BLaER1 treated with 17β-estradiol and CSF1 and Interleukin-3, amounts not matched to agents 10 nM and 100 nM (cell line): ENCODE data around the gene UPB1.

Experiments used
- H3K27ac ChIP-seq, 11 experiments: shearing (Covaris generic); formaldehyde crosslinking; 2 replicates each; pipeline ENCODE4 v1.8.1; 2022
- H3K27me3 ChIP-seq, 11 experiments: shearing (Covaris generic); formaldehyde crosslinking; 2 replicates each; pipeline ENCODE4 v1.8.1; 2022
- H3K36me3 ChIP-seq, 11 experiments: shearing (Covaris generic); formaldehyde crosslinking; 2 replicates each; pipeline ENCODE4 v1.8.1; 2022
- H3K4me1 ChIP-seq, 10 experiments: shearing (Covaris generic); formaldehyde crosslinking; 2 replicates each; pipeline ENCODE4 v1.8.1; 2022
- H3K4me2 ChIP-seq, 11 experiments: shearing (Covaris generic); formaldehyde crosslinking; 2 replicates each; pipeline ENCODE4 v1.8.1; 2022
- H3K4me3 ChIP-seq, 10 experiments: shearing (Covaris generic); formaldehyde crosslinking; 2 replicates each; pipeline ENCODE4 v1.8.1; 2022
- H3K9ac ChIP-seq, 11 experiments: shearing (Covaris generic); formaldehyde crosslinking; 2 replicates each; pipeline ENCODE4 v1.8.1; 2022
- H3K9me3 ChIP-seq, 11 experiments: shearing (Covaris generic); formaldehyde crosslinking; replicated peaks in 1 of 11; 2 replicates each; pipeline ENCODE4 v1.8.1; 2022
- H4K20me1 ChIP-seq, 11 experiments: shearing (Covaris generic); formaldehyde crosslinking; 2 replicates each; pipeline ENCODE4 v1.8.1; 2022
- Cebpa-rat ChIP-seq, 11 experiments: shearing (Covaris generic); IDR thresholded peaks; 2 replicates each; pipeline ENCODE4 v1.8.1; 2022

The UPB1 gene

GRCh38 chr22:24559471-24559870, 64.3 kb downstream of the UPB1 start:
- peaks cover 52 to 89% (median 83%) of the 10 kb centered on the region in 11 experiments for H4K20me1 ChIP-seq
- H3K9ac ChIP-seq = peak overlapping the region in 6 of 11 experiments; percentile 21 to 41 (median 28); a peak in 7 of 22 replicates
- H3K9me3 ChIP-seq = no peaks in the 10 kb centered on the region
- H3K4me1 ChIP-seq = peaks cover 30 to 43% (median 33%) of the 10 kb centered on the region in 10 experiments
- H3K4me2 ChIP-seq = peak overlapping the region in 7 of 11 experiments; percentile 1 to 96 (median 7); a peak in 5 of 22 replicates
- no peak overlapping the region for H3K4me3 ChIP-seq
- no peaks in the 10 kb centered on the region for H3K27me3 ChIP-seq
- H3K27ac ChIP-seq = no peak overlapping the region
- peaks cover 61 to 77% (median 75%) of the 10 kb centered on the region in 11 experiments for H3K36me3 ChIP-seq
- TF ChIP-seq Cebpa-rat (IDR thresholded peaks at IDR 0.05) = no peak

GRCh38 chr22:24563246-24563645, 68.1 kb downstream of the UPB1 start:
- Histone ChIP-seq H3K4me2 (no peak overlapping the region), H3K9me3 (no peaks in the 10 kb centered on the region), H4K20me1 (peaks cover 90 to 100% (median 100%) of the 10 kb centered on the region in 11 experiments)

GRCh38 chr22:24564376-24565058, 69.4 kb downstream of the UPB1 start:
- H4K20me1 ChIP-seq = peaks cover 78 to 100% (median 99%) of the 10 kb centered on the region in 11 experiments
- TF ChIP-seq Cebpa-rat (IDR thresholded peaks at IDR 0.05) = no peak
- no peaks in the 10 kb centered on the region for H3K9me3 ChIP-seq
- H3K27me3 ChIP-seq = no peaks in the 10 kb centered on the region
- H3K4me2 ChIP-seq = no peak overlapping the region
- H3K4me3 ChIP-seq = no peak overlapping the region
- H3K4me1 ChIP-seq = peaks cover 2 to 13% (median 3%) of the 10 kb centered on the region in 10 experiments; a peak in 13 of 20 replicates
- H3K36me3 ChIP-seq = peaks cover 87 to 100% (median 100%) of the 10 kb centered on the region in 11 experiments
- H3K27ac ChIP-seq = no peak overlapping the region
- H3K9ac ChIP-seq = peak overlapping the region in 5 of 11 experiments; percentile 3 to 26 (median 16); a peak in 4 of 22 replicates

More at GRCh38 chr22:24563246-24563645, 68.1 kb downstream of the UPB1 start:
- Histone ChIP-seq H3K4me3 (no peak overlapping the region), H3K9ac (peak overlapping the region in 4 of 11 experiments; percentile 5 to 36 (median 22); a peak in 1 of 22 replicates), H3K27me3 (no peaks in the 10 kb centered on the region), H3K4me1 (peaks cover 13 to 25% (median 15%) of the 10 kb centered on the region in 10 experiments; a peak in 18 of 20 replicates), H3K36me3 (peaks cover 87 to 100% (median 100%) of the 10 kb centered on the region in 11 experiments), H3K27ac (no peak overlapping the region)
- no peak for TF ChIP-seq Cebpa-rat (IDR thresholded peaks at IDR 0.05)

- TF ChIP-seq Cebpa-rat (IDR thresholded peaks at IDR 0.05) = no peak
- no peak overlapping the region for H3K4me3 ChIP-seq
- H3K9ac ChIP-seq = 0 out of 22 replicates have a peak overlapping the region, but pooled peaks of 3 of the 11 experiments have one; percentile 7 to 25 (median 14)
- no peak overlapping the region for H3K27ac ChIP-seq
- peaks cover 89 to 100% (median 100%) of the 10 kb centered on the region in 11 experiments for H3K36me3 ChIP-seq
- 0 out of 20 replicates have a peak, but pooled peaks cover 0 to 10% (median 0%) of the 10 kb centered on the region in 10 experiments for H3K4me1 ChIP-seq
- H3K9me3 ChIP-seq = no peaks in the 10 kb centered on the region
- H3K27me3 ChIP-seq = no peaks in the 10 kb centered on the region
- peaks cover 79 to 100% (median 99%) of the 10 kb centered on the region in 11 experiments for H4K20me1 ChIP-seq
- H3K4me2 ChIP-seq = no peak overlapping the region
Observed at GRCh38 chr22:24565077-24565476, 69.9 kb downstream of the UPB1 start.

- no peaks in the 10 kb centered on the region for H3K9me3 ChIP-seq
- H3K36me3 ChIP-seq = peaks cover 91 to 100% (median 100%) of the 10 kb centered on the region in 11 experiments
- TF ChIP-seq Cebpa-rat (IDR thresholded peaks at IDR 0.05) = no peak
- H3K27me3 ChIP-seq = no peaks in the 10 kb centered on the region
- H3K27ac ChIP-seq = no peak overlapping the region
- H3K4me3 ChIP-seq = no peak overlapping the region
- peaks cover 65 to 100% (median 90%) of the 10 kb centered on the region in 11 experiments for H4K20me1 ChIP-seq
- no peak overlapping the region for H3K4me2 ChIP-seq
- 0 out of 20 replicates have a peak, but pooled peaks cover 0 to 10% (median 0%) of the 10 kb centered on the region in 10 experiments for H3K4me1 ChIP-seq
- H3K9ac ChIP-seq = 0 out of 22 replicates have a peak overlapping the region, but pooled peaks of 1 of the 11 experiments have one; percentile 0
Observed at GRCh38 chr22:24566899-24567511, 71.9 kb downstream of the UPB1 start.

- H3K27me3 ChIP-seq = no peaks in the 10 kb centered on the region
- H3K4me3 ChIP-seq = no peak overlapping the region
- H4K20me1 ChIP-seq = peaks cover 58 to 100% (median 89%) of the 10 kb centered on the region in 11 experiments
- TF ChIP-seq Cebpa-rat (IDR thresholded peaks at IDR 0.05) = no peak
- H3K36me3 ChIP-seq = peaks cover 92 to 100% (median 100%) of the 10 kb centered on the region in 11 experiments
- H3K27ac ChIP-seq = no peak overlapping the region
- H3K4me1 ChIP-seq = 0 out of 20 replicates have a peak, but pooled peaks cover 0 to 9% (median 0%) of the 10 kb centered on the region in 10 experiments
- H3K4me2 ChIP-seq = no peak overlapping the region
- H3K9me3 ChIP-seq = no peaks in the 10 kb centered on the region
- H3K9ac ChIP-seq = no peak overlapping the region
Observed at GRCh38 chr22:24567668-24568067, 72.5 kb downstream of the UPB1 start.

GRCh38 chr22:24571266-24571665, 76.1 kb downstream of the UPB1 start:
- TF ChIP-seq Cebpa-rat (IDR thresholded peaks at IDR 0.05) = no peak

GRCh38 chr22:24576778-24577177, 81.6 kb downstream of the UPB1 start:
- Histone ChIP-seq H3K27ac (no peak overlapping the region), H3K9ac (no peak overlapping the region), H3K36me3 (peaks cover 40 to 70% (median 61%) of the 10 kb centered on the region in 11 experiments), H3K4me2 (no peak overlapping the region), H4K20me1 (peaks cover 0 to 55% (median 20%) of the 10 kb centered on the region in 11 experiments; a peak in 13 of 22 replicates), H3K9me3 (no peaks in the 10 kb centered on the region), H3K27me3 (no peaks in the 10 kb centered on the region), H3K4me1 (peaks cover 0 to 25% (median 0%) of the 10 kb centered on the region in 10 experiments; a peak in 4 of 20 replicates), H3K4me3 (no peak overlapping the region)
- no peak for TF ChIP-seq Cebpa-rat (IDR thresholded peaks at IDR 0.05)

More at GRCh38 chr22:24571266-24571665, 76.1 kb downstream of the UPB1 start:
- Histone ChIP-seq H3K9ac (no peak overlapping the region), H3K27me3 (no peaks in the 10 kb centered on the region), H3K36me3 (peaks cover 87 to 96% (median 94%) of the 10 kb centered on the region in 11 experiments), H3K4me2 (no peak overlapping the region), H3K9me3 (no peaks in the 10 kb centered on the region), H3K4me3 (no peak overlapping the region), H4K20me1 (peaks cover 24 to 88% (median 75%) of the 10 kb centered on the region in 11 experiments; a peak in 21 of 22 replicates), H3K27ac (no peak overlapping the region), H3K4me1 (peaks cover 0 to 1% (median 0%) of the 10 kb centered on the region in 10 experiments; a peak in 1 of 20 replicates)
